ELR (cell line): ENCODE measurements around the gene CPD.
"Not testable (repeated sequence)": the region's sequence is repeated elsewhere in the genome, so short reads cannot be mapped to it uniquely, and the experiment has no call there.

Experiments
- DNase-seq: peaks from one replicate; pipeline ENCODE4 v3.0.0-alpha.2; 2015; ENCODE audit warnings: low read depth

Gene CPD

GRCh38 chr17:30388321-30389179 is 9.8 kb downstream of the CPD start:
- DNase-seq: no peak

DNA sequence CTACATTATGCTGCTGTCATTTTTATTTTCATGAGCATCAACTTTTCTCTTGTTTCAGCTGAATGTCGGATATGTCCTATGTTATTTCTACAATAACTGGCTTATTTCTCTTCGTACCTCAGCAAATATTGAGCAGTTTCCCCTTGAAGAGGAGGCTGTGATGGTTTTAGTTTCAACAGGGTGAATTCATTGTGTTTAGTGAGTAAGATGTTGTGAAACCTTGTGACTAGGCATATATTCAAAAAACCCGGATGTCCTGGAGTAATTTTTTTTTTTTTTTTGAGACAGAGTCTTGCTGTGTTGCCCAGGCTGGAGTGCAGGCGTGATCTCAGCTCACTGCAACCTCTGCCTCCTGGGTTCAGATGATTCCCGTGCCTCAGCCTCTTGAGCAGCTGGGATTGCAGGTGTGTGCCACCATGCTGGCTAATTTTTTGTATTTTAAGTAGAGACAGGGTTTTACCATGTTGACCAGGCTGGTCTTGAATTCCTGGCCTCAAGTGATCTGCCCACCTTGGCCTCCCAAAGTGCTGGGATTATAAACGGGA is 11.1 kb downstream of the CPD start:
- peak; percentile 21 for DNase-seq

- DNase-seq: no peak
Measured at GRCh38 chr17:30391534-30391933, 12.8 kb downstream of the CPD start.

DNA sequence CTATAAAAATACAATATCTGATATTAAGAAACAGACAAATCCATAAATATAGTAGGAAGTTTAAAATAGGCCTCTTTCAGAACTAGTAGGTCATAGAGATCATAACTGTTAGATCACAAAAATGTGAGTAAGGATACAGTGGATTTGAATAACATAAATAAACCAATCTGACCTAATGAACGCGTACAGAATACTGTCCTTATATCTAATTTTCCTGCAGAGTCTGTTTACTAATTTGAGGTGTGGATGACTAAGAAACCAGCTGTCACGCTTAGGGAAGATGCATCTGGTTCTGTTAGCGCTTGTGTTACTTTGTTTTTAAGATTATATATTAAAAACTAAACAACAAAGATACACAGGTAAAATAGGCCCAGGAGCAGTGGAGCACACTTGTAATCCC is 14.8 kb downstream of the CPD start:
- no peak for DNase-seq

GRCh38 chr17:30393911-30394867 is 15.5 kb downstream of the CPD start:
- no peak for DNase-seq

DNA sequence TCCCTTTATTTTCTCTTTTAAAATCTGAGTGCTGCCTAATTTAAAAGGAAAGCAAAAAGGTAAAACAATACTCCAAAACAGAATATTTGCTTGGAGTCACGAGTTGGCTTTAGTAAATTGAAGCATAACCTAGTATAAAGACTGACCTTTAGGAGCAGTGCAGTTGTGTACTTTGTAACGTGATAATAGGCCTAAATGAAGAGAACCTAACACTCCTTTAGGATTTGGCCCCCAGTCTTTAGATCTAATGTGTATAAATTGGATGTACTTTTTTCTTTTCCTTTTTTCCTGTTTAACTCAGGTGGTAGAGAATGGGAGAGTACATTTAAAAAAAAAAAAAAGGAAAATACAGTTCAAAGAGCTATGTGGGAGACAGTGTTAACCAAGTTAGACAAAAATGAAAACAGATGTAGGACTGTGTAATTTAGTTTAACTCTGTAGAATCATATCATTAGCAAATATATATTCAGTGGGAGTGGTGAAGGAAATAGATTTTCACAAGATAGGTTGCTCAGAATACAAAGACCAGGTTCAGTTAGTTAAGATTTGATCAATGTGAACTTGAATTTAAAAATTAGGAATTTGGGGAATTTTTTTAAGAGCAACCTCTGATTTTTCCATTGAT is 16.8 kb downstream of the CPD start:
- DNase-seq: no peak

GRCh38 chr17:30396129-30396528 is 17.4 kb downstream of the CPD start:
- no peak for DNase-seq

DNA sequence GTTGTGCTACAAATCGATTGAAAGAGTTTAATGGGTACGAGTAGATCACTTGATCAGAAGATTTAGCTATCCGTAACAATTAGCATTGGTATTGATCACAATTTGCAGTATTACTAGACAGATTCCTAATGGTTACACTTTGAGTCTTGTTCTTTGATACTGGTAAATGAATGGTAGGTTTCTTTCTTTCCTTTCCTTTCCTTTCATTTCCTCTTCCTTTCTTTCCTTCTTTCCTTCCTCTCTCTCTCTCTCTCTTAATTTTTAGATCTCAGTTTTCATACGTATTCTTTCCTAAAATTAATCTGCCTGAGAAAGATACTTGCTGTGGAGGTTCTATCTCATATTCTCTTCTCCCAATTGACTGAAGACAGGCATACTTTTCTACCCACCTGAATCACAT is 17.9 kb downstream of the CPD start:
- no peak for DNase-seq

GRCh38 chr17:30398328-30399041 is 19.8 kb downstream of the CPD start:
- DNase-seq: no peak

GRCh38 chr17:30401097-30401496 is 22.4 kb downstream of the CPD start:
- DNase-seq: no peak

GRCh38 chr17:30405161-30405560 is 26.4 kb downstream of the CPD start:
- no peak for DNase-seq

- DNase-seq: not testable (repeated sequence)
Measured at GRCh38 chr17:30410627-30411026, 31.9 kb downstream of the CPD start.

DNA sequence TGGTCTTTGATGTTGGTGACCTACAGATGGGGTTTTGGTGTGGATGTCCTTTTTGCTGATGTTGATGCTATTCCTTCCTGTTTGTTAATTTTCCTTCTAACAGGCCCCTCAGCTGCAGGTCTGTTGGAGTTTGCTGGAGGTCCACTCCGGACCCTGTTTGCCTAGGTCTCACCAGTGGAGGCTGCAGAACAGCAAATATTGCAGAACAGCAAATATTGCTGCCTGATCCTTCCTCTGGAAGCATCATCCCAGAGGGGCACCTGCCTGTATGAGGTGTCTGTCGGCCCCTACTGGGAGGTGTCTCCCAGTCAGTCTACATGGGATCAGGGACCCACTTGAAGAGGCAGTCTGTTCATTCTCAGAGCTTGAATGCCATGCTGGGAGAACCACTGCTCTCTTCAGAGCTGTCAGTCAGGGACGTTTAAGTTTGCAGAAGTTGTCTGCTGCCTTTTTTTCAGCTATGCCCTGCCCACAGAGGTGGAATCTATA is 33.3 kb downstream of the CPD start:
- DNase-seq: not testable (repeated sequence)

GRCh38 chr17:30413109-30413508 is 34.4 kb downstream of the CPD start:
- peak; percentile 87 for DNase-seq

- no peak for DNase-seq
Measured at GRCh38 chr17:30414486-30414885, 35.8 kb downstream of the CPD start.

GRCh38 chr17:30415491-30415890 is 36.8 kb downstream of the CPD start:
- peak; percentile 47 for DNase-seq

DNA sequence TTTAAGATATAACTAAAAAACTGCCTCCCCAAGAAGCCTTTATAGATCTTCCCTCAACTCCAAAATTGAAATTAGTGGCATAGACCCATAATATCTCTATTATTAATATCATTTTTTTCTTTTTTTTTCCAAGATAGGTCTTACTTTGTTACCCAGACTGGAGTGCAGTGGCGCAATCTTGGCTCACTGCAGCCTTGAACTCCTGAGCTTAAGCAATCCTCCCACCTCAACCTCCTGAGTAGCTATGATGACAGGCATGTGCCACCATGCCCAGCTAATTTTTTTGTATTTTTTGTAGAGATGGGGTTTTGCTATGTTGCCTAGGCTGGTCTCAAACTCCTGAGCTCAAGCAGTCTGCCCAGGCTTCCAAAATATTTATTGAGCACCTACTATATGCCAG is 39.3 kb downstream of the CPD start:
- not testable (repeated sequence) for DNase-seq

- no peak for DNase-seq
Measured at GRCh38 chr17:30421592-30421991, 42.9 kb downstream of the CPD start.

DNA sequence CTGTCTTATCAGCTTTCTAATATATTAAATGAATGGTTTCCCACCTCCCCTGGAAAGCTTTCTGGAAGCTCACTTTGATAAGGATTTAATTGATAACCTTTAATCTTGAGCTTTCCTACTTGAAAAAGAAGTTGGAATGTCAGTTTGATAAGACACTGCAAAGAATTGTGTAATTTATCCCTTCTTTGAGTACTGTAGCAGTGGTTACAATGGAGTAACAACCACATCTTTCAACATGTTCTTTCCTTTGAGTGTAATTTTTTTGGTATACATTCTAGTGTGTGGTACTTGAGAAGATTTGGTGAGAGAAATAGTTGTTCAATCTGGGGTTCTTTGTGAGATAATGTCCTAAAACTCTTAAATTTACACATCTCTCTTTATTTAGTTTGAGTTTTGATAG is 43.4 kb downstream of the CPD start:
- no peak for DNase-seq

GRCh38 chr17:30424471-30424870 is 45.7 kb downstream of the CPD start:
- no peak for DNase-seq

DNA sequence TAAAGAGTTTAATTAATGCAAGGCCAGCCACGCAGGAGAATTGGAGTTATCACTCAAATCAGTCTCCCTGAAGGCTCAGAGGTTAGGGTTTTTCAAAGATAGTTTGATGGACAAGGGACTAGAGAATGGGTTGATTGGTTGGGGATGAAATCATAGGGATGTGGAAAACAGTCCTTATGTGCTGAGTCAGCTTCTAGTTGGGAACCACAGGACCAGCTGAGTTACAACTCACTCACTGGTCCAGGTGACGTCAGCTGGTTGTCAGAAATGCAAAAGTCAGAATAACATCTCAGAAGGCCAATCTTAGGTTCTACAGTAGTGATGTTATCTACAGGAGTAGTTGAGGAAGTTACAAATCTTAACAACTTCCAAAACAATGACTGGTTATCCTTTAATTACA is 47.6 kb downstream of the CPD start:
- no peak for DNase-seq
